Endothelial cell (in vitro differentiated cells): Measurements from ENCODE around the gene SORCS2. TPM values are rescaled to one million over a fixed set of nuclear protein-coding genes. Genes with fewer than 3 reads are reported as not detected.

Experiments used
- DNase-seq: peaks from one replicate; pipeline ENCODE4 v3.0.0; 2021; ENCODE audit warnings: low spot score
- H3K27ac Mint-ChIP-seq: one replicate; pipeline ENCODE4 v1.8.0; 2021; ENCODE audit warnings: mixed read lengths, inconsistent platforms; ENCODE audit not compliant: unreplicated experiment
- H3K27me3 Mint-ChIP-seq: one replicate; pipeline ENCODE4 v1.8.0; 2021; ENCODE audit warnings: mild to moderate bottlenecking, moderate library complexity, mixed read lengths, inconsistent platforms; ENCODE audit not compliant: unreplicated experiment
- H3K36me3 Mint-ChIP-seq: one replicate; pipeline ENCODE4 v1.8.0; 2021; ENCODE audit warnings: mild to moderate bottlenecking, low read depth, mixed read lengths, inconsistent platforms; ENCODE audit not compliant: unreplicated experiment
- H3K4me1 Mint-ChIP-seq: one replicate; pipeline ENCODE4 v1.8.0; 2021; ENCODE audit warnings: mild to moderate bottlenecking, mixed read lengths, inconsistent platforms; ENCODE audit not compliant: unreplicated experiment
- H3K4me3 Mint-ChIP-seq: one replicate; pipeline ENCODE4 v1.8.0; 2021; ENCODE audit warnings: mild to moderate bottlenecking, mixed read lengths, inconsistent platforms; ENCODE audit not compliant: unreplicated experiment
- H3K9me3 Mint-ChIP-seq: one replicate; pipeline ENCODE4 v1.8.0; 2021; ENCODE audit warnings: mixed read lengths, inconsistent platforms; ENCODE audit not compliant: unreplicated experiment
- CTCF ChIP-seq: fragments of 200-600 bp; sonication (generic); IDR thresholded peaks from one replicate; pipeline ENCODE4 v1.5.0; 2021; ENCODE audit warnings: antibody characterized with exemption; ENCODE audit not compliant: unreplicated experiment
- total RNA-seq: library from RNA; stranded (reverse); fragmentation: NEBNext Ultra II Directional; extraction: Animal tissue kit (Norgen Biotek cat#: 25700); gene quantifications from one replicate; pipeline ENCODE4 v1.2.1, GENCODE V29; 2021; ENCODE audit not compliant: unreplicated experiment

SORCS2 gene
- total RNA-seq, 1 donor from 2014 or later: 1.3 TPM

DNA sequence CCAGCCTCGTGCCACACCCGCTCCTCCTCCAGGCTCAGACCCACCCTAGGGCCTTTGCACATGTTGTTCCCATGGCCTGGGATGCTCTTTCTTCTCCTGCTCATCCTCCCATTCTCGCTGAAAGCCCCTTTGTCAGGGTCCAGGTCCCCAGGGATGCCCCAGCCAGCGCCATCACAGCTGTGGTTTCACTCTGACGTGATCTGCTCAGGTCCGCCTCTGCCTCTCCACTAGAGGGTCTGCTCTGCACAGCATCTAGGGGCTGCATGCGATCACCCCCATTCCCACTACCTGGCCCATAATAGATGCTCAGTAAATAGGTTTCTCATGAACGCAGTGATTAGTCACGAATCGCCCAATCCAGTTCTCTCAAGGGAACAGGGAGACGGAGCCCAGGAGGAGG is 524.8 kb downstream of the SORCS2 start:
- no peak for TF ChIP-seq CTCF
- Mint-ChIP-seq H3K4me1 (no peaks in the 10 kb centered on the region), H3K27me3 (peaks cover 16% of the 10 kb centered on the region), H3K4me3 (no peak overlapping the region), H3K27ac (no peak overlapping the region), H3K36me3 (peaks cover 4% of the 10 kb centered on the region), H3K9me3 (no peaks in the 10 kb centered on the region)
- no peak for DNase-seq

GRCh38 chr4:7717946-7718490 is 525.7 kb downstream of the SORCS2 start:
- no peak for DNase-seq
- Mint-ChIP-seq H3K9me3 (no peaks in the 10 kb centered on the region), H3K4me3 (no peak overlapping the region), H3K4me1 (peaks cover 4% of the 10 kb centered on the region), H3K27ac (no peak overlapping the region), H3K27me3 (peaks cover 15% of the 10 kb centered on the region), H3K36me3 (peaks cover 4% of the 10 kb centered on the region)
- no peak for TF ChIP-seq CTCF

DNA sequence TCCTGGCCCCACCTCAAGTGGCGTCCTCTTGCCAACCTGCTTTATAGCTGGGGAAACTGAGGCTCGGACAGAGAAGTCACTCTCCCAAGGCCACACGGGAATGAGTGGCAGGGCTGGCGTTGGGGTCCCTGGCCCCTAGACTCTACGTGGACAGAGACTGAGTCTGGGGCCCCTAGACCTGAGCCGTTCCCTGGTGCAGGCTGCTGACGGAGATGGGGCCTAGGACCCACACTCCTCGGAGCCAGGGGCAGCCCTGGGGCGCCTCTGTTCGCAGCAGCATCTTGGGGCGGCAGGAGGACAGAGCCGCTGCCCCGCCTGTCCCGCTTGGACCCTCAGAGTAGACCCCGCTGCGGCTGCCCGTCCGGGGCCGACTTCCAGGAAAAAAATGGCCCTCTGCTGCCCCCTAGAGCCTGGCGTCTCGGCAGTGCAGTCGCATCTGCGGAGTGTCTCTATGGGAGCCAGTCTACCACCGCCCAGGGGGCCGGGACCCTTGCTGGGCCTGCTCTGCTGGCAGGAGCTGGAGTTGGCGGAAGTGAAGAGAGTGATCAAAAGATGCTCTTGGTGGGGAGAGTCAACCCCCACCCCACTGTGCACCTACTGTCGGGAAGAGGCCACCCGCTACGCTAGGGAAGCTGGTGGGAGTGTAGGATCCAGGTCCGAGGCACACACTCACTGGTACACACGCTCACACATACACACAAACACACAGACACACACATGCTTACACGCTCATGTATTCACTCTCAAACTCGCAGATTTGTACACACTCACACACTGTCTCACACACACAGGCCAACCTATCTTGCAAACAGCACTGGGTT is 527.2 kb downstream of the SORCS2 start:
- H3K4me3 Mint-ChIP-seq: no peak overlapping the region
- H3K4me1 Mint-ChIP-seq: peaks cover 4% of the 10 kb centered on the region
- TF ChIP-seq CTCF: peak; percentile 92
- H3K27me3 Mint-ChIP-seq: peaks cover 13% of the 10 kb centered on the region
- peaks cover 11% of the 10 kb centered on the region for H3K36me3 Mint-ChIP-seq
- DNase-seq: peak; percentile 89
- no peaks in the 10 kb centered on the region for H3K9me3 Mint-ChIP-seq
- H3K27ac Mint-ChIP-seq: no peak overlapping the region

- H3K27ac Mint-ChIP-seq: no peak overlapping the region
- no peak overlapping the region for H3K4me3 Mint-ChIP-seq
- DNase-seq: peak; percentile 24
- H3K36me3 Mint-ChIP-seq: peaks cover 8% of the 10 kb centered on the region
- peaks cover 4% of the 10 kb centered on the region for H3K4me1 Mint-ChIP-seq
- no peaks in the 10 kb centered on the region for H3K9me3 Mint-ChIP-seq
- TF ChIP-seq CTCF: no peak
- H3K27me3 Mint-ChIP-seq: peaks cover 8% of the 10 kb centered on the region
Observed at GRCh38 chr4:7721984-7722551, 529.7 kb downstream of the SORCS2 start.

GRCh38 chr4:7722766-7723387 is 530.5 kb downstream of the SORCS2 start:
- Mint-ChIP-seq H3K4me3 (no peak overlapping the region), H3K27ac (no peak overlapping the region), H3K36me3 (peaks cover 8% of the 10 kb centered on the region), H3K27me3 (peaks cover 7% of the 10 kb centered on the region), H3K4me1 (peaks cover 4% of the 10 kb centered on the region), H3K9me3 (no peaks in the 10 kb centered on the region)
- TF ChIP-seq CTCF: no peak
- no peak for DNase-seq
